Tibial artery (tissue), 4 donors: ENCODE data around the gene CCDC127.

Experiments used
- DNase-seq, 2 donors: peaks; one replicate each; pipeline ENCODE4 v3.0.0-alpha.2; 2019
- H3K27ac ChIP-seq, 2 donors: fragments of 200-600 bp; sonication (generic) in 1 of 2; 1 replicate in 1 of 2; 2 replicates in 1 of 2; pipeline ENCODE4 v1.5.1; 2018 to 2019; ENCODE audit warnings: mild to moderate bottlenecking in 1 of 2
- H3K27me3 ChIP-seq, 2 donors: fragments of 200-600 bp; sonication (generic) in 1 of 2; one replicate each; pipeline versions ENCODE4 v1.5.1 to v1.6.0; 2016 to 2019
- H3K36me3 ChIP-seq, 3 donors: fragments of 200-600 bp; sonication (generic) in 2 of 3; one replicate each; pipeline ENCODE4 v1.5.1; 2016 to 2019; ENCODE audit warnings: mild to moderate bottlenecking in 2 of 3
- H3K4me1 ChIP-seq, 4 donors: fragments of 200-600 bp; sonication (generic) in 2 of 4; 1 replicate in 3 of 4; 2 replicates in 1 of 4; pipeline ENCODE4 v1.5.1; 2016 to 2019
- H3K4me3 ChIP-seq, 2 donors: fragments of 200-600 bp; sonication (generic) in 1 of 2; 1 replicate in 1 of 2; 2 replicates in 1 of 2; pipeline ENCODE4 v1.5.1; 2018 to 2019; ENCODE audit warnings: mild to moderate bottlenecking in 2 of 2
- H3K9me3 ChIP-seq, 3 donors: fragments of 200-600 bp; sonication (generic) in 1 of 3; one replicate each; pipeline ENCODE4 v1.5.1; 2016 to 2019
- intact Hi-C: fragments of 100-400 bp; cut with DNase I; formaldehyde crosslinking; loops from one replicate; pipeline ENCODE4 v1.15.0; 2023; ENCODE audit warnings: low total_unique reads
- TF ChIP-seq, protein P1 (sequence below), 2 experiments: fragments of 200-600 bp in 1 of 2; fragments of 450-650 bp in 1 of 2; IDR thresholded peaks; one replicate each; pipeline ENCODE4 v1.5.1; 2017 to 2019; ENCODE audit warnings: antibody characterized with exemption in 2 of 2, mild to moderate bottlenecking in 1 of 2, moderate library complexity in 1 of 2

The CCDC127 gene

GRCh38 chr5:150746-151145, 67.2 kb downstream of the CCDC127 start:
- H3K9me3 ChIP-seq = peaks cover 0 to 16% (median 14%) of the 10 kb centered on the region in 3 donors
- intact Hi-C loops = no loop called here
- TF ChIP-seq, protein P1, sequence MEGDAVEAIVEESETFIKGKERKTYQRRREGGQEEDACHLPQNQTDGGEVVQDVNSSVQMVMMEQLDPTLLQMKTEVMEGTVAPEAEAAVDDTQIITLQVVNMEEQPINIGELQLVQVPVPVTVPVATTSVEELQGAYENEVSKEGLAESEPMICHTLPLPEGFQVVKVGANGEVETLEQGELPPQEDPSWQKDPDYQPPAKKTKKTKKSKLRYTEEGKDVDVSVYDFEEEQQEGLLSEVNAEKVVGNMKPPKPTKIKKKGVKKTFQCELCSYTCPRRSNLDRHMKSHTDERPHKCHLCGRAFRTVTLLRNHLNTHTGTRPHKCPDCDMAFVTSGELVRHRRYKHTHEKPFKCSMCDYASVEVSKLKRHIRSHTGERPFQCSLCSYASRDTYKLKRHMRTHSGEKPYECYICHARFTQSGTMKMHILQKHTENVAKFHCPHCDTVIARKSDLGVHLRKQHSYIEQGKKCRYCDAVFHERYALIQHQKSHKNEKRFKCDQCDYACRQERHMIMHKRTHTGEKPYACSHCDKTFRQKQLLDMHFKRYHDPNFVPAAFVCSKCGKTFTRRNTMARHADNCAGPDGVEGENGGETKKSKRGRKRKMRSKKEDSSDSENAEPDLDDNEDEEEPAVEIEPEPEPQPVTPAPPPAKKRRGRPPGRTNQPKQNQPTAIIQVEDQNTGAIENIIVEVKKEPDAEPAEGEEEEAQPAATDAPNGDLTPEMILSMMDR (IDR thresholded peaks at IDR 0.05) = no peak

GRCh38 chr5:149745-150485, 68.0 kb downstream of the CCDC127 start:
- H3K27ac ChIP-seq = no peak overlapping the region
- TF ChIP-seq, protein P1 (IDR thresholded peaks at IDR 0.05) = no peak
- no peak for DNase-seq

More at GRCh38 chr5:150746-151145, 67.2 kb downstream of the CCDC127 start:
- no peaks in the 10 kb centered on the region for H3K4me1 ChIP-seq
- peaks cover 0 to 9% (median 0%) of the 10 kb centered on the region in 3 donors for H3K36me3 ChIP-seq
- H3K27ac ChIP-seq = no peak overlapping the region
- no peaks in the 10 kb centered on the region for H3K27me3 ChIP-seq
- DNase-seq = no peak
- no peak overlapping the region for H3K4me3 ChIP-seq

DNA sequence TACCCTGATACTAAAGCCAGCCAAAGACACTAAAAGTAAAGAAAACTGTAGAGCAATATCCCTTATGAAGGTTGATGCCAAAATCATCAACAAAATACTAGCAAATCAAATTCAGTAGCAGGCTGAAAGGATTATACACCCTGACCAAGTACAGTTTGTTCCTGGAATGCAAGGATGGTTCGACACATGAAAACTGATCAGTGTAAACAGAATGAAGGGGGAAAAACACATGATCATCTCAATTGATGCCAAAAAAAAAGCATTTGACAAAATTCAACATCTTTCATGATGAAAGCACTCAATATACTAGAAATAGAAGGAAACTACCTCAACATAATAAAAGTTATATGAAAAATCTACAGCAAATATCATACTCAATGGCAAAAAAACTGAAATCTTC, 70.2 kb downstream of the CCDC127 start:
- TF ChIP-seq, protein P1 (IDR thresholded peaks at IDR 0.05) = no peak
- Histone ChIP-seq H3K9me3 (peaks cover 0 to 16% (median 14%) of the 10 kb centered on the region in 3 donors), H3K4me3 (no peak overlapping the region), H3K36me3 (peaks cover 0 to 9% (median 0%) of the 10 kb centered on the region in 3 donors), H3K27ac (no peak overlapping the region), H3K27me3 (peaks cover 0 to 5% of the 10 kb centered on the region in 2 donors), H3K4me1 (no peaks in the 10 kb centered on the region)
- no peak for DNase-seq
- intact Hi-C loops = no loop called here

More at GRCh38 chr5:149745-150485, 68.0 kb downstream of the CCDC127 start:
- Histone ChIP-seq H3K9me3 (peaks cover 0 to 16% (median 14%) of the 10 kb centered on the region in 3 donors), H3K27me3 (no peaks in the 10 kb centered on the region), H3K4me1 (no peaks in the 10 kb centered on the region), H3K4me3 (no peak overlapping the region), H3K36me3 (peaks cover 0 to 9% (median 0%) of the 10 kb centered on the region in 3 donors)
- intact Hi-C loops = no loop called here
